Breast epithelium (tissue), 3 donors: ENCODE measurements around the gene SF3B2.

Source experiments
- POLR2A ChIP-seq: fragments of 450-650 bp; IDR thresholded peaks from one replicate; pipeline ENCODE4 v1.6.1; 2016; ENCODE audit warnings: antibody characterized with exemption, mild to moderate bottlenecking, moderate library complexity
- POLR2AphosphoS5 ChIP-seq, 3 donors: sonication (generic); formaldehyde crosslinking; IDR thresholded peaks; one replicate each; pipeline ENCODE4 v1.6.1; 2017; ENCODE audit warnings: antibody characterized with exemption in 3 of 3
- TF ChIP-seq, protein P1 (sequence below), 3 donors: fragments of 450-650 bp; IDR thresholded peaks; one replicate each; pipeline ENCODE4 v1.5.1; 2016 to 2017; ENCODE audit warnings: antibody characterized with exemption in 3 of 3, mild to moderate bottlenecking in 3 of 3, moderate library complexity in 3 of 3

DNA sequence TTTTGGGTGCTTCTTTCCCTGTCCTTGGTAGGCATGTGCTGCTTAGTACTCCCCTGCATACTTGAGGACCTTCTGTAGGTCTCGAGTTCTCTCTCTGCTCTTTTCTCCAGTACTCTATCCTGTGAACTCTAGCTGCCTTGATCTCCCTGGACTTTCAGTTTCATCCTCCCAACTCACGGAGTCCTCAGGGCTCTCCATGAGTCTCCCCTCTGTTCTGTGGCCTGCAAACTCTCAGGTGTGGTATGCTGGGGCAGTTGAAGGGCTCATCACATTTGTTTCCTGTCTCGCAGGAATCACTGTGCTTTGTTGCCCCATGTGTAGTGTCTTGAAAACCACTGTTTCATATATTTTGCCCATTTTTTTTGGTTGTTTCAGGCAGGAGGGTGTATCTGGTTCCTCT, 14.6 kb downstream of the SF3B2 start:
- TF ChIP-seq POLR2AphosphoS5 (IDR thresholded peaks at IDR 0.05): no peak
- TF ChIP-seq, protein P1, sequence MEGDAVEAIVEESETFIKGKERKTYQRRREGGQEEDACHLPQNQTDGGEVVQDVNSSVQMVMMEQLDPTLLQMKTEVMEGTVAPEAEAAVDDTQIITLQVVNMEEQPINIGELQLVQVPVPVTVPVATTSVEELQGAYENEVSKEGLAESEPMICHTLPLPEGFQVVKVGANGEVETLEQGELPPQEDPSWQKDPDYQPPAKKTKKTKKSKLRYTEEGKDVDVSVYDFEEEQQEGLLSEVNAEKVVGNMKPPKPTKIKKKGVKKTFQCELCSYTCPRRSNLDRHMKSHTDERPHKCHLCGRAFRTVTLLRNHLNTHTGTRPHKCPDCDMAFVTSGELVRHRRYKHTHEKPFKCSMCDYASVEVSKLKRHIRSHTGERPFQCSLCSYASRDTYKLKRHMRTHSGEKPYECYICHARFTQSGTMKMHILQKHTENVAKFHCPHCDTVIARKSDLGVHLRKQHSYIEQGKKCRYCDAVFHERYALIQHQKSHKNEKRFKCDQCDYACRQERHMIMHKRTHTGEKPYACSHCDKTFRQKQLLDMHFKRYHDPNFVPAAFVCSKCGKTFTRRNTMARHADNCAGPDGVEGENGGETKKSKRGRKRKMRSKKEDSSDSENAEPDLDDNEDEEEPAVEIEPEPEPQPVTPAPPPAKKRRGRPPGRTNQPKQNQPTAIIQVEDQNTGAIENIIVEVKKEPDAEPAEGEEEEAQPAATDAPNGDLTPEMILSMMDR (IDR thresholded peaks at IDR 0.05): no peak
- TF ChIP-seq POLR2A: no peak
